HepG2 (cell line): Measurements from ENCODE around the gene ZDHHC3. TPM values are rescaled to one million over a fixed set of nuclear protein-coding genes. Genes with fewer than 3 reads are reported as not detected.

ENCODE experiments used
- ATF6 ChIP-seq: sonication (generic); formaldehyde crosslinking; conservative IDR thresholded peaks from 2 replicates; pipeline ENCODE4 v1.4.0; 2020; ENCODE audit warnings: missing genetic modification reagents
- BHLHE40 ChIP-seq: IDR thresholded peaks from 2 replicates; pipeline ENCODE4 v1.6.1; 2011; ENCODE audit warnings: low read length, improper control_type of control experiment
- CCDC6 ChIP-seq: sonication (generic); formaldehyde crosslinking; IDR thresholded peaks from 2 replicates; pipeline ENCODE4 v1.8.1; 2022; ENCODE audit warnings: mild to moderate bottlenecking, missing genetic modification reagents, moderate library complexity
- GATA4 ChIP-seq: sonication (generic); IDR thresholded peaks from 2 replicates; pipeline ENCODE4 v1.6.1; 2016; ENCODE audit warnings: antibody characterized with exemption, low read depth, borderline replicate concordance
- HNF1B ChIP-seq: sonication (generic); formaldehyde crosslinking; IDR thresholded peaks from 2 replicates; pipeline ENCODE4 v1.5.1; 2020; ENCODE audit warnings: mild to moderate bottlenecking, moderate library complexity, missing genetic modification reagents
- NPAS2 ChIP-seq: sonication (generic); formaldehyde crosslinking; IDR thresholded peaks from 2 replicates; pipeline ENCODE4 v1.8.0; 2022; ENCODE audit warnings: mild to moderate bottlenecking, missing genetic modification reagents, borderline replicate concordance
- PRDM10 ChIP-seq: sonication (generic); formaldehyde crosslinking; IDR thresholded peaks from 2 replicates; pipeline ENCODE4 v1.4.0; 2020; ENCODE audit warnings: low read depth, missing genetic modification reagents
- RAD21 ChIP-seq: fragments of 450-650 bp; formaldehyde crosslinking; IDR thresholded peaks from 2 replicates; pipeline ENCODE4 v1.5.0; 2020; ENCODE audit warnings: mild to moderate bottlenecking
- RELA ChIP-seq: sonication (generic); formaldehyde crosslinking; IDR thresholded peaks from 2 replicates; pipeline ENCODE4 v1.4.0; 2020; ENCODE audit warnings: missing genetic modification reagents
- SKI ChIP-seq: fragments of 450-650 bp; IDR thresholded peaks from one replicate; pipeline ENCODE4 v1.6.1; 2018; ENCODE audit warnings: mild to moderate bottlenecking; ENCODE audit not compliant: partially characterized antibody
- SMYD3 ChIP-seq: sonication (generic); formaldehyde crosslinking; IDR thresholded peaks from 2 replicates; pipeline ENCODE4 v1.8.1; 2023; ENCODE audit warnings: mild to moderate bottlenecking, missing genetic modification reagents
- STAG1 ChIP-seq: sonication (generic); formaldehyde crosslinking; IDR thresholded peaks from 2 replicates; pipeline ENCODE4 v1.4.0; 2020; ENCODE audit warnings: missing genetic modification reagents
- STAT6 ChIP-seq: sonication (generic); formaldehyde crosslinking; IDR thresholded peaks from 2 replicates; pipeline ENCODE4 v1.4.0; 2020; ENCODE audit warnings: missing genetic modification reagents, mild to moderate bottlenecking, borderline replicate concordance
- TRIM24 ChIP-seq: sonication (generic); formaldehyde crosslinking; IDR thresholded peaks from 2 replicates; pipeline ENCODE4 v1.8.0; 2022; ENCODE audit warnings: mild to moderate bottlenecking, missing genetic modification reagents
- ZNF3 ChIP-seq: IDR thresholded peaks from 2 replicates; pipeline ENCODE4 v1.7.0; 2017; ENCODE audit warnings: inconsistent platforms
- ZNF572 ChIP-seq: sonication (generic); formaldehyde crosslinking; IDR thresholded peaks from 2 replicates; pipeline ENCODE4 v1.5.1; 2020; ENCODE audit warnings: mild to moderate bottlenecking, missing genetic modification reagents
- ZNF652 ChIP-seq: IDR thresholded peaks from 2 replicates; pipeline ENCODE4 v1.6.1; 2016; ENCODE audit warnings: low read depth, borderline replicate concordance
- ZNF816 ChIP-seq: sonication (generic); formaldehyde crosslinking; IDR thresholded peaks from 2 replicates; pipeline ENCODE4 v1.8.0; 2022; ENCODE audit warnings: missing genetic modification reagents, mild to moderate bottlenecking, borderline replicate concordance
- polyA plus RNA-seq, 8 experiments: library from polyadenylated mRNA; depleted of rRNA in 3 of 8; stranded (reverse) in 7 of 8; unstranded in 1 of 8; fragments of >200 nt; fragmentation: Illumina TruSeq in 4 of 8; extraction: Trizol in 4 of 8; gene quantifications; 2 replicates each; pipeline versions ENCODE4 v1.2.1 to v1.2.3, GENCODE V29; 2011 to 2016; ENCODE audit warnings: low read depth in 4 of 8, missing spikeins in 1 of 8, mixed read lengths in 1 of 8; ENCODE audit not compliant: insufficient read depth in 1 of 8
- total RNA-seq, 5 experiments: library from RNA; depleted of rRNA; stranded (reverse); fragments of >200 nt; fragmentation: Illumina TruSeq; extraction: Trizol; gene quantifications; 2 replicates each; pipeline ENCODE4 v1.2.3, GENCODE V29; 2016; ENCODE audit warnings: low read depth in 1 of 5
- TF ChIP-seq, protein P1 (sequence below): sonication (generic); formaldehyde crosslinking; IDR thresholded peaks from 2 replicates; pipeline ENCODE4 v1.5.0; 2020; ENCODE audit warnings: missing genetic modification reagents

ZDHHC3 gene
- total and polyA plus RNA-seq, 2 of the 13 experiments (the other 11 are each of a cell fraction or from before 2014, with no cell fraction given), result 44.1 to 65.7 TPM

DNA sequence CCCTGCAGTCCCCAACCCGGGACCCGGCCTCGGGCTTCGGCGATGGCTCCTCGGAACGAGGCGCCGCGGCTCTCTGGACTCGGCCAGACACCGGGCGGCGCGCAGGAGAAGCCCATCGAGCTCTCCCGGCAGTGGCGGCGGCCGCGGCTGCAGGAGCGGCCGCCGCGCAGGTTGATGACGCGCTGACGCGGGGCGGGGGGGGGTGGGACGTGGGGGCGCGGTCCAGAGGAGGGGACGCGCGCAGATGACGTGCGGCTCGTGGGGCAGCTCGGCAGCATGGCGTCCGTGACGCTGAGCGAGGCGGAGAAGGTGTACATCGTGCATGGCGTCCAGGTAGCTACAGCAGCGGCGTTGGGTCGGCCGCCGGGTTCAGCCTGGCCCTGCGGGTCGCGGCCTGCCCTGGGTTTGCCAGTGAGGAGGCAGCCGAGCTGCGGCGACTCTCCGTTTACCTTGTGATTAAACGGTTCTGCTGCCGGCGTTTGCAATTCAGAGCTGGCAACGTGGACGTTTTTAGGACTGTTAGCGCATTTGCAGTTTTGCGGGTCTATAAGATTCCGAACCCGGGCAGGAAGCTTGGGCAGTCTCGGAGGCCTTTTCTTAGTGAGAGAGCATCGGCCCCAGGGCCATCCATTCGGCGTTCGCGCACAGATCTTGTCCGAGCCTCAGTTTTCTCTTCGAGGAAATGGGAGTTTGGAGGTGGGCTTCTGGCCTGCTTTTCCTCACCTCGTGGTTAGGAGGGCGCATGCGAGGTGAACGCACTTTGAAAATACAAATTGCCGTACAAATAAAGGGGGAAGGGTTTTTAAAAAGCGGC lies at the start of gene ZDHHC3, which contains the start of gene EXOSC7 (continued):
- no peak for TF ChIP-seq RELA
- no peak for TF ChIP-seq STAT6 (CRISPR knock-in tag)
- TF ChIP-seq ZNF572, result no peak
- TF ChIP-seq CCDC6 (CRISPR knock-in tag), result no peak
- TF ChIP-seq STAG1 (CRISPR knock-in tag), result no peak
- no peak for TF ChIP-seq ZNF3 (CRISPR knock-in tag)
- TF ChIP-seq PRDM10, result no peak
- no peak for TF ChIP-seq RAD21
- no peak for TF ChIP-seq ATF6 (CRISPR knock-in tag)
- no peak for TF ChIP-seq BHLHE40
- TF ChIP-seq GATA4, result no peak
- peak; percentile 51; the same call in 1 of the 2 replicates for TF ChIP-seq ZNF816 (CRISPR knock-in tag)
- no peak for TF ChIP-seq SKI
- no peak for TF ChIP-seq SMYD3 (CRISPR knock-in tag)
- no peak for TF ChIP-seq TRIM24 (CRISPR knock-in tag)
- TF ChIP-seq, protein P1, sequence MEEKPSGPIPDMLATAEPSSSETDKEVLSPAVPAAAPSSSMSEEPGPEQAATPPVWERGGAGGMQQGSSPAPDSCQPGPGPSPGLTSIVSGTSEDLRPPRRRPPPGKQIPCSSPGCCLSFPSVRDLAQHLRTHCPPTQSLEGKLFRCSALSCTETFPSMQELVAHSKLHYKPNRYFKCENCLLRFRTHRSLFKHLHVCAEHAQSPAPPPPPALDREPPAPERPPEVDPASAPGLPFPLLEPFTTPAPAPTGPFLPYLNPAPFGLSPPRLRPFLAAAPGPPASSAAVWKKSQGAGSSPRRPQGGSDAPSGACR (CRISPR knock-in tag), result 0 out of 2 replicates have a peak, but pooled peaks have one; percentile 37
- TF ChIP-seq HNF1B (CRISPR knock-in tag), result peak; percentile 28; the same call in 1 of the 2 replicates
- TF ChIP-seq ZNF652 (CRISPR knock-in tag), result no peak
- TF ChIP-seq NPAS2 (CRISPR knock-in tag), result no peak
